NB4 (cell line): ENCODE results near the gene HCFC1.

Source experiments
- CTCF ChIP-seq: IDR thresholded peaks from one replicate; pipeline ENCODE4 v1.5.1; 2012; ENCODE audit warnings: low read depth, low read length
- MAX ChIP-seq: IDR thresholded peaks from 2 replicates; pipeline ENCODE4 v1.6.1; 2011; ENCODE audit warnings: low read depth, low read length
- MYC ChIP-seq: IDR thresholded peaks from 2 replicates; pipeline ENCODE4 v1.6.1; 2011; ENCODE audit warnings: low read depth, low read length
- POLR2A ChIP-seq: IDR thresholded peaks from 2 replicates; pipeline ENCODE4 v1.6.1; 2011; ENCODE audit warnings: mild to moderate bottlenecking; ENCODE audit not compliant: insufficient read length; ENCODE audit errors: extremely low read depth

GRCh38 chrX:153908219-153908860 is 63.3 kb downstream of the HCFC1 start:
- TF ChIP-seq POLR2A = no peak
- TF ChIP-seq CTCF = no peak
- TF ChIP-seq MAX = no peak
- TF ChIP-seq MYC = no peak
